SK-N-MC (cell line): ENCODE results near the gene TM4SF1.

Source experiments
- DNase-seq: peaks from one replicate; pipeline ENCODE4 v3.0.0-alpha.2; 2011; ENCODE audit warnings: low read depth, low spot score
- H3K27ac ChIP-seq: fragments of 200-600 bp; sonication (generic); 2 replicates; pipeline ENCODE4 v1.5.1; 2016; ENCODE audit warnings: mixed run types
- H3K36me3 ChIP-seq: fragments of 200-600 bp; sonication (generic); 2 replicates; pipeline ENCODE4 v1.6.1; 2017; ENCODE audit warnings: antibody characterized with exemption, low read length, mixed read lengths; ENCODE audit not compliant: insufficient read depth
- H3K4me3 ChIP-seq: fragments of 200-600 bp; sonication (generic); 2 replicates; pipeline ENCODE4 v1.5.1; 2016
- H3K9ac ChIP-seq: fragments of 200-600 bp; sonication (generic); 2 replicates; pipeline ENCODE4 v1.8.0; 2017; ENCODE audit warnings: mixed run types, mixed read lengths; ENCODE audit not compliant: insufficient read length
- H3K9me3 ChIP-seq: fragments of 200-600 bp; sonication (generic); 2 replicates; pipeline ENCODE4 v1.6.1; 2017; ENCODE audit warnings: low read depth, mild to moderate bottlenecking, antibody characterized with exemption, low read length, moderate library complexity, mixed read lengths
- EZH2 ChIP-seq: fragments of 200-600 bp; sonication (generic); IDR thresholded peaks from one replicate; pipeline ENCODE4 v1.6.1; 2017; ENCODE audit warnings: antibody characterized with exemption
- FOXP2 ChIP-seq: optimal IDR thresholded peaks from 2 replicates; pipeline ENCODE3; 2011; ENCODE audit warnings: mild to moderate bottlenecking, moderate library complexity; ENCODE audit not compliant: insufficient read depth; ENCODE audit errors: extremely low read length, control extremely low read depth
- POLR2AphosphoS5 ChIP-seq: IDR thresholded peaks from 2 replicates; pipeline ENCODE4 v1.6.1; 2012; ENCODE audit warnings: mild to moderate bottlenecking, low read depth, low read length, borderline replicate concordance

The TM4SF1 gene

DNA sequence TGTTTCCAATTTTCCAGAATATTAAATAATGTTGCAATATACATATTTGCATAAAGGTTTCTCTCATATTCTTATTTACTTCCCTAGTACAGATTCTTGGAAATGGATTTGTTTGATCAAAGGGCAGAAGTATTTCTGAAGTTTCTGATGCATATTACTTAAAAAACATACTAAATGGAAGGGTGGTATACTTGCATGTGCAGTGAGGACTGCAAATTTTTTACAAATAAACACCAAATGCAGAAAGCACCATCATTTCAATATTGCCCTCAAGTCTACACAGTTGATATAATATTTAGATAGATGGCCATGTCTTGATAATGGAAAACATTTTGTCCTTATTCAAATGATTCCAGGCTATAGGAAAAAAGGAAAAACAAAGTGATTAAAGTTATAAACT, 56.3 kb downstream of the TM4SF1 start:
- Histone ChIP-seq H3K9ac (no peak overlapping the region), H3K9me3 (no peaks in the 10 kb centered on the region), H3K36me3 (no peaks in the 10 kb centered on the region), H3K4me3 (no peak overlapping the region), H3K27ac (no peak overlapping the region)
- TF ChIP-seq EZH2: no peak
- no peak for TF ChIP-seq FOXP2
- no peak for TF ChIP-seq POLR2AphosphoS5
- DNase-seq: no peak

DNA sequence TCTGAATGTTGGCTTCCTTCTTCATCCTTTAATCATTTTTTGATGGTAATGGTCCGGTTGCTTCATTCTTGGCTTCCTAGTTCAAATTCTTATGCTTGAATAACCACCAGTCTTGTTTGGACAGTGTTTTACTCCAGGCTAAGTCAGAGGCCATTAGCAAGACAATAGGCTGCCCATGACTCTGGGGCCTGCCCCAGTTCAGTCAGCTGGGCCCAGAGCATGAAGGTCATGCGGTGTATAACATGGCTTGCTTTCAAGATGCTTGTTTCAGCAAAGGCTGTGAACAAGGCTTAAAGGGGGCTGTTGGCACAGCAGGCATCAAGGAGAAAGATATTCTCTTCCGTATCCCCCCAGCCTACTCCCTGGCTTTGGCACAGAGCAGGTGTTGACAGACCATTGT, 57.7 kb downstream of the TM4SF1 start:
- DNase-seq: no peak
- no peak overlapping the region for H3K4me3 ChIP-seq
- H3K27ac ChIP-seq: no peak overlapping the region
- H3K36me3 ChIP-seq: no peaks in the 10 kb centered on the region
- TF ChIP-seq EZH2: no peak
- TF ChIP-seq POLR2AphosphoS5: no peak
- no peak for TF ChIP-seq FOXP2
- no peak overlapping the region for H3K9ac ChIP-seq
- H3K9me3 ChIP-seq: no peaks in the 10 kb centered on the region
